Calu3 (cell line): ENCODE data around the gene ZP2. TPM values are rescaled to one million over a fixed set of nuclear protein-coding genes. Genes with fewer than 3 reads are reported as not detected.

Source experiments
- total RNA-seq: library from RNA; stranded (reverse); gene quantifications from 2 replicates; pipeline ENCODE4 v1.2.3, GENCODE V29; 2022

The ZP2 gene
- total RNA-seq, 1 experiment from 2014 or later = not detected

Other genes with a start within 250 kb of the ZP2 start
- gene DNAH3, start 60.7 kb downstream of the ZP2 start, total RNA-seq = 0.21 and 0.64 TPM in 2 replicates
- 46.7 and 50.1 TPM in 2 replicates for gene LDAF1, start 52.9 kb downstream of the ZP2 start, total RNA-seq
- 3.2 and 5.5 TPM in 2 replicates for gene ANKS4B, start 22.1 kb upstream of the ZP2 start, total RNA-seq
- gene CRYM, start 66.7 kb upstream of the ZP2 start, total RNA-seq = 4.1 and 7.2 TPM in 2 replicates